ENCODE data around the gene VPS26C. TPM values are rescaled to one million over a fixed set of nuclear protein-coding genes. Genes with fewer than 3 reads are reported as not detected.

The VPS26C gene
- polyA plus RNA-seq, 3 donors from 2014 or later, result 67.7 to 95.1 (median 90.8) TPM

DNA sequence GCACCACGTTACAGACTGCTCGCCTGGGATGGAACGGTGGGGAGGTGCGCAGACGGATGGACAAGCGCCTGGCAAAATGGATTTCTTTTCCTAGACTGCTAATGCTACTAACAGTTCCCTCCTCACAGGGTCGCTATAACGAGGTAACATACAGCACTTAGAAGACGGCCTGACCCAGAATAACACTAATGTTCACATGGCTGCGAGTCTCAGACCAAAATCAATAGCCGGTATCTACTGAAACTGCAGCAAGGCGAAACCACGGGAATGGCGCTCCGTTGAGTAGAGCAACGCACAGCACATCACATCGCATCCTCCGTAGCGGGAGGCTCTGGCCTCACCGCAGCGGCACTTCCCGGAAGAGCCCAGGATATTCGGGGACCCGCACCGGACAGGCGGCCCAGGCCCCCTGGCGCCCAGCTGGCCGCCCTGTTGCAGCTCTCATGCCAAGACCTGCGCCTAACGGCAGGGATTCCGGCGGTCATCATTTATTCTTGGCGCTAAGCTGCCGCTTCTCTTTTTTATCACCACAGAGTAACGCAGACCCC lies 46.6 kb downstream of the VPS26C start:
- peaks cover 0 to 4% (median 4%) of the 10 kb centered on the region in 3 donors for H3K36me3 Mint-ChIP-seq
- H3K27ac Mint-ChIP-seq, result peak overlapping the region; percentile 82 to 97 (median 94)
- H3K4me3 Mint-ChIP-seq, result peak overlapping the region; percentile 84 to 95 (median 89)
- H3K9me3 Mint-ChIP-seq, result no peaks in the 10 kb centered on the region
- peaks cover 53 to 66% of the 10 kb centered on the region in 2 donors for H3K4me1 Mint-ChIP-seq
- DNase-seq, result peak in 1 of 3 donors; percentile 45
- H3K27me3 Mint-ChIP-seq (ENCODE audit: low read depth in 3 of 3), result peaks cover 12 to 26% (median 15%) of the 10 kb centered on the region in 3 donors

DNA sequence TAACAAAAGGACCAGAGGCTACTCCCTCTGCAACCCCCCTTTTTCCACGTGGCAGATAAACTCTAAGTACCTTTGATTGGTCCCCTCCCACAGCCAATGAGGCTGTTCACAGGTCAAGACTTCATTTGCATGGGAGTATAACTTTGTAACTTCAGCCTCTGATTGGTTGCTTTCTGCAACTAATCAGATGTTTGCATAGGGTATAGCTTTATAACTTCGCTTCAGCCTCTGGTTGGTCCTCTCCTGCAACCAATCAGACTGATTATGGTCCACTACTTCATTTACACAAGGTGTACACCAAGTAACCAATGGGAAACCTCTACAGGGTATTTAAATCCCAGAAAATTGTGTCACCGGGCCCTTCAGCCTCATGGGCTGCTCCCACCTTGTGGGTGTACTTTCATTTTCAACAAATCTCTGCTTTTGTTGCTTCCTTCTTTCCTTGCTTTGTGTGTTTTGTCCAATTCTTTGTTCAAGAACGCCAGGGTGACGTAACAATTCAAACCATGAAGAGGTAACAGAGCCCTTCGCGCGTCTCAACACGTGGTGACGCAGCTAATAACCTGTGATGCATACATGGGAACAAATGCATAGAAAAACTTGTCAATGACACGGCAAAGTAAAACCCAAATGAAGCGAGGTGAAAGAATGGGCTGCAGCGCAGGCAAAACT lies 47.2 kb downstream of the VPS26C start:
- H3K36me3 Mint-ChIP-seq, result peaks cover 0 to 4% (median 4%) of the 10 kb centered on the region in 3 donors
- peak; percentile 55 to 64 (median 64) for DNase-seq
- H3K4me1 Mint-ChIP-seq, result peaks cover 47 to 59% of the 10 kb centered on the region in 2 donors
- H3K27ac Mint-ChIP-seq, result peak overlapping the region; percentile 82 to 97 (median 94)
- peaks cover 10 to 20% (median 11%) of the 10 kb centered on the region in 3 donors for H3K27me3 Mint-ChIP-seq (ENCODE audit: low read depth in 3 of 3)
- peak overlapping the region; percentile 84 to 95 (median 89) for H3K4me3 Mint-ChIP-seq
- H3K9me3 Mint-ChIP-seq, result no peaks in the 10 kb centered on the region

DNA sequence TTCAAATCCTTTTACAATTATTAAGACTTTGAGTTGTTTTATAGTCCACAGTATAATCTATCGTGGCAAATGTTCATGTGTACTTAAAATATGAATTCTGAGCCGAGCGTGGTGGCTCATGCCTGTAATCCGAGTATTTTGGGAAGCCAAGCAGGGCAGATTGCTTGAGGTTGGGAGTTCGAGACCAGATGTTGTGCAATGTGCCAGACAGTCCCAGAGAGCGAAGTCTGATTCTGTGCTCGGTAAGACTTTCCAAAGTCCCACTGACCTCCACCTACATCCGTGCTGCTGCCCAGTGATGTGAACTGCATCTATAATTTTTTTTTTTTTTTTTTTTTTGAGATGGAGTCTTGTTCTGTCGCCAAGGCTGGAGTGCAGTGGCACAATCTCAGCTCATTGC lies 52.2 kb downstream of the VPS26C start:
- peaks cover 0 to 2% (median 0%) of the 10 kb centered on the region in 6 donors for H3K9me3 Mint-ChIP-seq
- no peak overlapping the region for H3K27ac Mint-ChIP-seq
- H3K4me1 Mint-ChIP-seq, result peaks cover 6 to 16% of the 10 kb centered on the region in 2 donors
- no peak overlapping the region for H3K4me3 Mint-ChIP-seq
- H3K36me3 Mint-ChIP-seq, result no peaks in the 10 kb centered on the region
- H3K27me3 Mint-ChIP-seq (ENCODE audit: low read depth in 3 of 3), result no peaks in the 10 kb centered on the region
- no peak for DNase-seq

DNA sequence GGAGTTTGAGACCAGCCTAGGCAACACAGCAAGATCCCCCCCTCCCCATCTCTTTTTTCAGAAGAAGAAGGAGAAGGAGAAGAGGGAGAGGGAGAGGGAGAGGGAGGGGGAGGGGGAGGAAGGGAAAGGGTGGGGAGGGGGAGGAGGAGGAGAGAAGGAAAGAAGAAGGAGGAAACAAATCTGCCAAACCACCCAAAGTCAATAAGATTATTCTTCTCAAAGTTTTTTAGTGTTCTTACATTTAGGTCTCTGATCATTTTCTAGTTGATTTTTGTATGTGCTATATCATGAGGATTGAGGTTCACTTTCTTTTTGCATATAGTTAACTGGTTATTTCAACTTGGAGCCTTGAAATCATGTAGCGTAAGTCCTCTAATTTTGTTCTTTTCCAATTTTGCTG lies 56.3 kb downstream of the VPS26C start:
- no peak overlapping the region for H3K4me3 Mint-ChIP-seq
- H3K4me1 Mint-ChIP-seq, result peaks cover 13 to 17% of the 10 kb centered on the region in 2 donors
- no peaks in the 10 kb centered on the region for H3K36me3 Mint-ChIP-seq
- peaks cover 0 to 2% (median 0%) of the 10 kb centered on the region in 6 donors for H3K9me3 Mint-ChIP-seq
- no peak overlapping the region for H3K27ac Mint-ChIP-seq
- no peak for DNase-seq
- peaks cover 0 to 3% (median 0%) of the 10 kb centered on the region in 3 donors for H3K27me3 Mint-ChIP-seq (ENCODE audit: low read depth in 3 of 3)

DNA sequence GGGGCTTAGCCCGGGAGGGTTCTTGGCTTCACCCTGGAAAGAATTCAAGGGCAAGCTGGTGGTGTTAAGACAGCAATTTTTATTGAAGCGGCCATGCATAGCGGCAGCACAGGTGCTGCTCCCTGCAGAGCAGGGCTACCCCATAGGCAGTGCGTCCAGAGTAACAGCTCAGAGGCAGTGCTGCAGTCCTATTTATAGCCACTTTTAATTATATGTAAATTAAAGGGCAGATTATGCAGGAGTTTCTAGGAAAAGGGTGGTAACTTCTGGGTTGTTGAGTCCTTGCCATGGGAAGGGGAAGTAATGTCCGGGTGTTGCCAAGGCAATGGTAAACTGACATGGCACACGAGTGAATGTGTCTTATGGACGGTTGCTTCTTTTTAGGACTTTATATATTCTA lies 57.0 kb downstream of the VPS26C start:
- Mint-ChIP-seq H3K4me3 (no peak overlapping the region), H3K36me3 (no peaks in the 10 kb centered on the region), H3K9me3 (peaks cover 0 to 2% (median 0%) of the 10 kb centered on the region in 6 donors), H3K27me3 (ENCODE audit: low read depth in 3 of 3) (peaks cover 0 to 3% (median 0%) of the 10 kb centered on the region in 3 donors), H3K27ac (no peak overlapping the region), H3K4me1 (peaks cover 13 to 17% of the 10 kb centered on the region in 2 donors)
- no peak for DNase-seq

DNA sequence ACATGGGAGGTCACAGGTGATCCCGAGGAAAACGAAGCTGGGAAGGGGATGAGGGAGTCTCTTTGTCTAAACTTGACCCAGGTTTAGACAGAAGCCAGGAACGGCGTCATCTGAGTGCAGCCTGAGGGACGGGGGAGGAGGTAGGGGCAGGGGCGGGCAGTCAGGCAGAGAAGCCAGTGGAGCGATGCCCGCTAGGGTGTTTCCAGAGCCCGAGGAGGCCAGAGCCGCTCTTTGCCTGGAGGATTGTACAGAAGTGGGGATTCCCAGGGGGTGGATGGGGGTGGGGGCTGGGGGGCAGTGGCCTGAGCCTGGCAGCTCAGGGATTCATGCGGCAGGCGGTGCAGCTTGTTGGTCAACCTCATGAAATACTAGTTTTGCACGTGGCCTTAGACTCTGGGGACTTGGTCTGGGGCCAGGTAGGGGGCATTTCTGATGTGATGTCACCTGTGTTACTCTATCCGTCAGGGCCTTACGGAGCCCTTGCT lies 58.4 kb downstream of the VPS26C start:
- peaks cover 0 to 8% (median 3%) of the 10 kb centered on the region in 3 donors for H3K36me3 Mint-ChIP-seq
- H3K4me3 Mint-ChIP-seq, result no peak overlapping the region
- H3K9me3 Mint-ChIP-seq, result peaks cover 0 to 2% (median 0%) of the 10 kb centered on the region in 6 donors
- H3K27me3 Mint-ChIP-seq (ENCODE audit: low read depth in 3 of 3), result peaks cover 0 to 6% (median 0%) of the 10 kb centered on the region in 3 donors
- peak overlapping the region in 1 of 6 donors; percentile 80 for H3K27ac Mint-ChIP-seq
- DNase-seq, result no peak
- H3K4me1 Mint-ChIP-seq, result peaks cover 13 to 17% of the 10 kb centered on the region in 2 donors

DNA sequence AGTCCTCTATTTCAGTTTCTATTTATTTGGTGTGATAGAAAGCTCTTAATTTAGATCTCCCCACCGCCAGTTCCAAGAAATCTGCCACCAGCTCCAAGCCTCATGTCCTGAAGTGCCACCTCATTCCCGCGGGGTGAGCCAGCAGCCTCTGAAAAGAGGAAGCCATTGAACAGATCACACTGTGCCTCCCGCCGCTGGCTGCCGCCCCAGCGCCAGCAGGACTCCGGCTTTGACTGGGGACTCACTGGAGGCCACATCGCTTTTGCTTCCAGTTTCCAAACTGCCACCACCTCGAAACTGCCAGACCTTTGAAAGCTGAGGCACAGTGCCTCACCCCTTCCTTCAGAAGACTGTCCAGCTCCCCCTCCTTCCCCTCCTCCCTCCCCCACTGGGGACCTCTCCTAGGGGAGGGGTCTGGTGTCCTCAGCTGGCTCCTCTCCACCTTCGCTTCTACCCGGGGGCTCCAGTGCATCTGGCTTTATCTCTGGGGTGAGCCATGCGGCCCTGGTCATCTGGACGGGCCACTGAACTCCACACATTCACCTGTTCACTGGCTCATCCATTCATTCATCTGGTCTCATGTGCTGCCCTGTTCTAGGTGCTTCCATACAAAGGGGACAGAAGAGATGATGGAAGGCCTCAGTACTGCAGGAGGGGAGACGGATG lies 58.9 kb downstream of the VPS26C start:
- peak overlapping the region in 4 of 6 donors; percentile 36 to 80 (median 55) for H3K27ac Mint-ChIP-seq
- peak; percentile 18 to 30 (median 29) for DNase-seq
- peak overlapping the region; percentile 40 to 71 (median 62) for H3K4me3 Mint-ChIP-seq
- H3K9me3 Mint-ChIP-seq, result peaks cover 0 to 2% (median 0%) of the 10 kb centered on the region in 6 donors
- peaks cover 13 to 17% of the 10 kb centered on the region in 2 donors for H3K4me1 Mint-ChIP-seq
- peaks cover under 1 to 9% (median 7%) of the 10 kb centered on the region in 3 donors for H3K36me3 Mint-ChIP-seq
- H3K27me3 Mint-ChIP-seq (ENCODE audit: low read depth in 3 of 3), result peaks cover 0 to 6% (median 0%) of the 10 kb centered on the region in 3 donors

DNA sequence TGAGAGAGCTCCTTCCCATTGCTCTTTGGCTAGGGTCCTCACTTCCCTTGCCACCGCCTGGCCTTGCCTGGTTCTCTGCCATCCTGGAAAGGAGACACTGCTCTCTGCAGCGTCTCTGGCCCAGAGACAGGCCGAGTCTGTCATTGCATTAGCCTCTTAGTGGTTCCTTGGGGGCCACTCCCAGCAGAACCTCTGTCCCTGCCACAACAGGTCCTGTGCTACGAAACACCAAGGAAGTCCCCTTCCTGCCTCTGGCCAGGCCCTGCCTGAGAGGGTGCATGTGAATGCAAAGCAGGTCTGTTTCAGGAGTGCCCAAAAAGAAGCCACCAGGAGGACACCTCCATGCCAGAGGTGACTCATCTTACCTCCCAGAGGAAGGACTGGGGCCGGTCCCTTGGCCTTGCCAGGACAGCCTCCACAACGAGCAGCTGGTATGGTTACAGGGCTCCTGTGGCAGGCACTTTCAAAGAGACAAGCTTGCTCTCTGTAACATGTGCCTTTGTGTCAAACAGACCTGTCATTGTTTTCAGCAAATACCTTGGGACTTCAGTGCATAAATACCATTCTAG lies 59.6 kb downstream of the VPS26C start:
- Mint-ChIP-seq H3K27ac (peak overlapping the region in 4 of 6 donors; percentile 39 to 80 (median 55)), H3K36me3 (peaks cover 7 to 16% (median 13%) of the 10 kb centered on the region in 3 donors), H3K9me3 (peaks cover 0 to 2% (median 0%) of the 10 kb centered on the region in 6 donors), H3K4me1 (peaks cover 13 to 17% of the 10 kb centered on the region in 2 donors), H3K4me3 (peak overlapping the region in 3 of 5 donors; percentile 50 to 71 (median 62)), H3K27me3 (ENCODE audit: low read depth in 3 of 3) (peaks cover 0 to 6% (median 0%) of the 10 kb centered on the region in 3 donors)
- no peak for DNase-seq

DNA sequence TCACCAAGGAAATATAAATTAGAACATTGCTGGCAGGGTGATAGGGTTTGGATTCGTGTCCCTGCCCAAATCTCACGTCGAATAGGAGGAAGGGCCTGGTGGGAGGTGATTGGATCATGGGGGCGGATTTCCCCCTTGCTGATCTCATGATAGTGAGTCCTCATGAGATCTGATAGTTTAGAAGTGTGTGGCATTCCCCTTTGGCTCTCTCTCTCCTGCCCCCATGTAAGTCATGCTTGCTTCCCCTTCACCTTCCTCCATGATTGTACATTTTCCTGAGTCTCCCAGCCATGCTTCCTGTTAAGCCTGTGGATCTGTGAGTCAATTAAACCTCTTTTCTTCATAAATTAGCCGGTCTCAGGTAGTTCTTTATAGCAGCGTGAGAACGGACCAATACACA lies 60.6 kb downstream of the VPS26C start:
- peaks cover 0 to 6% (median 0%) of the 10 kb centered on the region in 3 donors for H3K27me3 Mint-ChIP-seq (ENCODE audit: low read depth in 3 of 3)
- H3K9me3 Mint-ChIP-seq, result no peaks in the 10 kb centered on the region
- H3K27ac Mint-ChIP-seq, result no peak overlapping the region
- DNase-seq, result no peak
- H3K4me1 Mint-ChIP-seq, result peaks cover 13 to 17% of the 10 kb centered on the region in 2 donors
- peaks cover 13 to 23% (median 22%) of the 10 kb centered on the region in 3 donors for H3K36me3 Mint-ChIP-seq
- H3K4me3 Mint-ChIP-seq, result no peak overlapping the region

DNA sequence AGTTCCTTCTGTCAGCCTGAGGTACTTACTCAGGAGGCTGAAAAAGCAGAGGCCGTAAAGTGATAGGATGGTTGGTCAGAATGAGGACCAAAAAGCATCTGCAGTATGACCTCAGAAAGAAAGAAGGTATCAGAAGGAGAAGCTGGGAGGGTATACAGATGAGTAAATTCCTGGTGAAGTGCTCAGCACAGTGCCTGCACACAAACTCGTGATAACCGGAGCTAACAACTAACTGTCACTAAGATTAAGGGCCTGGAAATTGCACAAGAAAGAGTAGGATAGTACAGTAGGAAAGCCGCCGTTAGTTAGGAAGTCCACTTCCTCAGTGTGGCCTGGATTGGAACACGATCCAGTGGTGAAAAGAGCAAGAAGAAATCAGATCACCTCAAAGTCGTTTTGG lies 62.6 kb downstream of the VPS26C start:
- Mint-ChIP-seq H3K27me3 (ENCODE audit: low read depth in 3 of 3) (peaks cover 0 to 6% (median 0%) of the 10 kb centered on the region in 3 donors), H3K9me3 (no peaks in the 10 kb centered on the region), H3K4me3 (no peak overlapping the region), H3K36me3 (peaks cover 19 to 36% (median 28%) of the 10 kb centered on the region in 3 donors), H3K4me1 (peaks cover 13 to 14% of the 10 kb centered on the region in 2 donors), H3K27ac (peak overlapping the region in 1 of 6 donors; percentile 65)
- no peak for DNase-seq

DNA sequence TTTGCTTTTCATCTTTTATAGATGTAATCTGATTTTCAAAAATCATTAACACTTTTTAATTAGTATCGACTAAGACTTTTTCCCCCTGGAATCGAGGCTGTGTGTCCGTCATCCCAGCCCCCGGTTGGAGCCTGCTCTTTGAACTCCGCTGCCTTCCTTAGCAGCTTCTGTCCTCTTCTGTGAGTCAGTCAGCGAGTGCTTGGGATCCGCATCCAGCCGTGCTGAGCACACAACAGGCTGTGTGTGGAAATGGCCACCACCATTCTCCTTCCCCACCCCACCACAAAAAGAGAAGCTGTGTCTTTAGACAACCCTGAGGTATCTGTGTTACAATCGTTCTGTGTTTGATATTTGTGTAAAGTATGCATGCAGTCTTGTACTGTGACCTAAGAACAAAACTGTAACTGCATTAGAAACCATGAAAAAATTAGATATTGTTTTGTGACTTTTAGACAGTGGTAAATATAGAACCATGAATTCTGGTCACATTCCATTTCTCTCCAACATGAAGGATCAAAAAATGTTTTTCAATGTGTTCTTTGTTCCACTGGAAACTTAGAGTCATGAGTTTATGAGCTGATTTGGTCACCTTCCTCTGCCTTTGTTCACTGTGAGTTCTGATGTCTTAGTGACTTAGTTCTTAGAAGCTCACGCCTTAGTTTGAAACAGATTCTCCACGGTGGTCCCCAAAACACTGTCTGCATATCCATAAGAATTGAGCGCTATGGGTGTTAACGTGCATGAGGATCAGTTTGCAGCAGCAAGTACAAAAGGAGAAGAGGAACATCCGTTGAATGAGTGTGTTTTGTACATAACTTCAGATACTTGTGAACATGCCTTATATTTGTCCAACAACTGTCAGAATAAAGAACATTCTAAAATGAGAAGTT lies 64.7 kb downstream of the VPS26C start:
- Mint-ChIP-seq H3K36me3 (peaks cover 25 to 47% (median 37%) of the 10 kb centered on the region in 3 donors), H3K27ac (peak overlapping the region in 1 of 6 donors; percentile 57), H3K27me3 (ENCODE audit: low read depth in 3 of 3) (peaks cover 0 to 3% (median 3%) of the 10 kb centered on the region in 3 donors), H3K9me3 (no peaks in the 10 kb centered on the region), H3K4me3 (no peak overlapping the region), H3K4me1 (peaks cover 3 to 4% of the 10 kb centered on the region in 2 donors)
- no peak for DNase-seq

DNA sequence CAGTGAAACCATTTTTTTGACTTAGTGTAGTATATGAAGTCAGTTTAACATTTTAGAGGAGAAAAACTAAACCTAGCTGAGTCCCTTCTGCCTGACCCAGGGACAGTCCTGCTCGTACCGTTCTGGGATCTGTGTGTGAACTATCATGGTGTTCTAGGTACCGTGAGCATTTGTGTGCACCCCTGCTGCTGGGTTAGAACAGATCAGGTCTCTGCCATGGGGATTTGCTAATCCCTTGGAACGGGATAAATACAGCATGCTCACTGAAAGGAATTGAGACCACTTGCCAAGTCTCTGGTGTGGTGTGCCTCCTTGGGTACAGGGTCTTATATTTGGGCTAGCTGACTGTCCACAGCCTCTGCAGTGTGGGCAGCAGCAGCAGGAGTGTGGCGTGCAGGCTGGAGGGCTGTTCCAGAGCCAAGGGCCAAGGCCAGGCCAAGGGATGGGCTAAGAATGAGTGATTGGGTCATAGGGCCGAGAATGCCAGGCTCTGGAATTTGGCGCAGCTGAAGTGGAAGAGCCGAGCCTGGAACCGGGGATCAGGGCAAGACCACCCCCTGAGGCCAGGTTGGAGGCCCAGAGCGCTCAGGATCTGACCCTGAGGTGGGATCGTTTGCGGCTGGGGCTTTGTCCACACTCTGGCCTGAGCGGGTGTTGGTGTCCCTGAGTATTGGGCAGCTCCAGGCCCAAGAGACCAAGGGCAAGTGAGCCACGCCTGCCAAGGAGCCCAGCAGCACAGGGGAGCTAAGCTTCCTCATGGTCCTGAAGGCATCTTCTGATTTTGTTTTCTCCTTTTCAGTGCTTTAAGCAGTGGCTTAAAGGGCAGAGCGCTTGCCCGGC lies 66.3 kb downstream of the VPS26C start:
- no peak for DNase-seq
- Mint-ChIP-seq H3K27ac (no peak overlapping the region), H3K4me3 (no peak overlapping the region), H3K4me1 (no peaks in the 10 kb centered on the region), H3K9me3 (no peaks in the 10 kb centered on the region), H3K36me3 (peaks cover 25 to 53% (median 41%) of the 10 kb centered on the region in 3 donors), H3K27me3 (ENCODE audit: low read depth in 3 of 3) (peaks cover 0 to 6% (median 3%) of the 10 kb centered on the region in 3 donors)

Measured in immature natural killer cell (primary cell).